CD8-positive, alpha-beta memory T cell (primary cell): Measurements from ENCODE around the gene WHRN. TPM values are rescaled to one million over a fixed set of nuclear protein-coding genes. Genes with fewer than 3 reads are reported as not detected.

Experiments used
- CTCF ChIA-PET: fragments of 350-600 bp; sonication (Branson Sonifier 250); formaldehyde crosslinking; loops from one replicate; lab custom pipeline; 2021; ENCODE audit warnings: antibody characterized with exemption; lab: Charles Lee
- POLR2A ChIA-PET: fragments of 350-600 bp; sonication (Branson Sonifier 250); formaldehyde crosslinking; loops from one replicate; lab custom pipeline; 2021; ENCODE audit warnings: antibody characterized with exemption; lab: Charles Lee
- DNase-seq, 5 donors: peaks; one replicate each; pipeline versions ENCODE4 v3.0.0 to v3.0.0-alpha.2; 2020 to 2022; ENCODE audit warnings: mixed read lengths in 1 of 5
- H3K27ac ChIP-seq: one replicate; pipeline ENCODE4 v1.7.0; 2013; ENCODE audit warnings: low read depth, mild to moderate bottlenecking, low read length, moderate library complexity
- H3K27me3 ChIP-seq: 2 replicates; pipeline ENCODE4 v1.7.0; 2013; ENCODE audit warnings: low read length, mild to moderate bottlenecking; ENCODE audit not compliant: insufficient read depth, poor library complexity, severe bottlenecking
- H3K36me3 ChIP-seq: 2 replicates; pipeline ENCODE4 v1.7.0; 2013; ENCODE audit warnings: mild to moderate bottlenecking, low read length, moderate library complexity; ENCODE audit not compliant: insufficient read depth
- H3K4me1 ChIP-seq: 2 replicates; pipeline ENCODE4 v1.7.0; 2013; ENCODE audit warnings: mild to moderate bottlenecking, low read length, moderate library complexity; ENCODE audit not compliant: insufficient read depth
- H3K4me3 ChIP-seq: 2 replicates; pipeline ENCODE4 v1.7.0; 2013; ENCODE audit warnings: mild to moderate bottlenecking, low read length
- H3K9me3 ChIP-seq: 2 replicates; pipeline ENCODE4 v1.7.0; 2013; ENCODE audit warnings: mild to moderate bottlenecking, low read length
- H3K27ac Mint-ChIP-seq, 8 donors: one replicate each; pipeline ENCODE4 v1.8.0; 2020 to 2021; ENCODE audit warnings: mixed read lengths in 8 of 8, mild to moderate bottlenecking in 6 of 8, inconsistent platforms in 3 of 8, moderate library complexity in 3 of 8
- H3K27me3 Mint-ChIP-seq, 2 donors: one replicate each; pipeline ENCODE4 v1.8.0; 2020 to 2021; ENCODE audit warnings: mixed read lengths in 2 of 2, mild to moderate bottlenecking in 1 of 2, moderate library complexity in 1 of 2
- H3K36me3 Mint-ChIP-seq, 3 donors: one replicate each; pipeline ENCODE4 v1.8.0; 2020 to 2021; ENCODE audit warnings: mixed read lengths in 3 of 3, inconsistent platforms in 1 of 3, mild to moderate bottlenecking in 1 of 3
- H3K4me1 Mint-ChIP-seq, 3 donors: one replicate each; pipeline ENCODE4 v1.8.0; 2020 to 2021; ENCODE audit warnings: mixed read lengths in 3 of 3, inconsistent platforms in 1 of 3, mild to moderate bottlenecking in 1 of 3
- H3K4me3 Mint-ChIP-seq, 7 donors: one replicate each; pipeline ENCODE4 v1.8.0; 2020 to 2021; ENCODE audit warnings: mixed read lengths in 7 of 7, mild to moderate bottlenecking in 6 of 7, moderate library complexity in 4 of 7, inconsistent platforms in 2 of 7
- H3K9me3 Mint-ChIP-seq, 5 donors: one replicate each; pipeline ENCODE4 v1.8.0; 2020 to 2022; ENCODE audit warnings: mixed read lengths in 5 of 5, mild to moderate bottlenecking in 3 of 5, moderate library complexity in 2 of 5, inconsistent platforms in 1 of 5
- polyA plus RNA-seq: library from polyadenylated mRNA; unstranded; fragments of 300-500 nt; fragmentation: Illumina TruSeq; gene quantifications from one replicate; pipeline ENCODE4 v1.2.3, GENCODE V29; 2021
- total RNA-seq, 2 experiments: library from RNA; stranded (reverse); gene quantifications; one replicate each; pipeline ENCODE4 v1.2.3, GENCODE V29; 2021

WHRN gene
- total and polyA plus RNA-seq, 3 experiments from 2014 or later, result 5.5 to 9.0 (median 8.6) TPM

DNA sequence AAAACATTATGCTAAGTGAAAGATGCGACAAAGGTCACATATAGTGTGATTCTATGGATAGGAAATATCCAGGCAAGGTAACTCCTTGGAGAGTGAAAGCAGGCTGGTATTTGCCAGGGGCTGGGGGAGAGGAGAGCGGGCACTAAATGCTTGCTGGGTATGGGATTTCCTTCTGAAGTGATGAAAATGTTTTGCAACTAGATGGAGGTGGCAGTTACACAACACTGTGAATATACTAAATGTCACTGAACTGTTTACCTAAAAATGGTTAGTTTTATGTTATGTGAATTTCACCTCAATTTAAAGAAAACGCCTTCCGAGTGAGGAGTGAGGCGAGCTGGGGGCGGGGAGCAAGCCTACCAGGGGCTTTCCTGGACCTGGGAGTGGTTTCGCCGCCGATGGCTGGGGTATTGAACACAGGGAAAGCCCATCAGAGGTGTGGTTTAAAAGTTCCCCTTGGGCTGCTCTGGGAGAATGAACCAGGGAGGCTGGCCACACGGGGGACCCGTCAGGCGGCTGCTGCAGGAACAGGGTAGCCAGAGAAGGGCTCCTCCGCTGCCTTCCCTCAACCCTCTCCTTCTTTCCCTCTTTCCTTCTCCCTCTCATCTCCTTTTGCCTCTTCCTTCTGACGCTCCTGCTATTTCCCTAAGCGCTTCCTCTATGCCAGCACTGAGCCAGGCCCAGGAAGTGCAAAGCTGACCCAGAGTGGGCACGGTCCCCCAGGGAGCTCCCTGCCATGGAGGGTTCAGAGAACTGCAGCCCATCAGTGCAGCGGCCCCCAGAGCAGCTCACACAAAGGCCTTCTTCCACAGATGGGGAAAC is 122.4 kb downstream of the WHRN start:
- H3K4me1 Mint-ChIP-seq, result peaks cover 65 to 83% (median 72%) of the 10 kb centered on the region in 3 donors
- peak overlapping the region; percentile 92 to 99 (median 96) for H3K4me3 Mint-ChIP-seq
- POLR2A ChIA-PET, result interaction anchor here (13.0 kb wide), 1 partner anchor 15 kb away, joined by 341 read pairs; no protein-coding TSS in a partner anchor
- Histone ChIP-seq H3K4me1 (peaks cover 74% of the 10 kb centered on the region), H3K4me3 (peak overlapping the region; percentile 98), H3K27me3 (no peaks in the 10 kb centered on the region), H3K27ac (peak overlapping the region; percentile 96), H3K36me3 (peaks cover 35% of the 10 kb centered on the region), H3K9me3 (no peaks in the 10 kb centered on the region)
- DNase-seq, result peak; percentile 70 to 79 (median 75)
- peaks cover 0 to 7% (median 0%) of the 10 kb centered on the region in 5 donors for H3K9me3 Mint-ChIP-seq
- CTCF ChIA-PET, result interaction anchor here (1.0 to 12.1 kb wide), 4 partner anchors 15 to 124 kb away, joined by 3 to 245 read pairs (median 4); no protein-coding TSS in a partner anchor
- peak overlapping the region; percentile 93 to 100 (median 98) for H3K27ac Mint-ChIP-seq
- H3K36me3 Mint-ChIP-seq, result peaks cover 33 to 93% (median 41%) of the 10 kb centered on the region in 3 donors
- peaks cover 0 to 4% of the 10 kb centered on the region in 2 donors for H3K27me3 Mint-ChIP-seq

- H3K36me3 Mint-ChIP-seq, result peaks cover 40 to 93% (median 45%) of the 10 kb centered on the region in 3 donors
- H3K4me3 Mint-ChIP-seq, result peak overlapping the region; percentile 71 to 95 (median 81)
- ChIA-PET POLR2A (interaction anchor here (1.2 to 1.4 kb wide), 3 partner anchors 9 to 25 kb away, joined by 3 to 6 read pairs (median 4); partner anchors contain the start of gene AKNA), CTCF (interaction anchor here (1.4 to 12.1 kb wide), 3 partner anchors 9 to 20 kb away, joined by 4 to 245 read pairs (median 13); partner anchors contain the start of gene AKNA)
- H3K9me3 ChIP-seq, result no peaks in the 10 kb centered on the region
- H3K27ac Mint-ChIP-seq, result peak overlapping the region; percentile 87 to 100 (median 96)
- peak overlapping the region; percentile 5 for H3K27ac ChIP-seq
- peaks cover 0 to 2% (median 0%) of the 10 kb centered on the region in 5 donors for H3K9me3 Mint-ChIP-seq
- peak overlapping the region; percentile 14 for H3K4me3 ChIP-seq
- peaks cover 97% of the 10 kb centered on the region for H3K4me1 ChIP-seq
- DNase-seq, result no peak
- no peaks in the 10 kb centered on the region for H3K27me3 ChIP-seq
- peaks cover 0 to 2% of the 10 kb centered on the region in 2 donors for H3K27me3 Mint-ChIP-seq
- peaks cover 62% of the 10 kb centered on the region for H3K36me3 ChIP-seq
- H3K4me1 Mint-ChIP-seq, result peaks cover 86 to 96% (median 94%) of the 10 kb centered on the region in 3 donors
These were observed 126.4 kb downstream of the WHRN start for GRCh38 chr9:114378883-114379282.

GRCh38 chr9:114378016-114378415 is 127.3 kb downstream of the WHRN start:
- ChIA-PET CTCF (interaction anchor here (2.5 to 12.1 kb wide), 2 partner anchors 9 to 10 kb away, joined by 13 to 245 read pairs; partner anchors contain the start of gene AKNA), POLR2A (interaction anchor here (1.3 to 1.5 kb wide), 3 partner anchors 10 to 15 kb away, joined by 3 to 9 read pairs (median 8); partner anchors contain the start of gene AKNA)
- Mint-ChIP-seq H3K27ac (peak overlapping the region; percentile 87 to 98 (median 94)), H3K27me3 (peaks cover 0 to 2% of the 10 kb centered on the region in 2 donors), H3K36me3 (peaks cover 42 to 93% (median 46%) of the 10 kb centered on the region in 3 donors), H3K4me1 (peaks cover 85 to 96% (median 94%) of the 10 kb centered on the region in 3 donors), H3K4me3 (peak overlapping the region; percentile 71 to 95 (median 81)), H3K9me3 (no peaks in the 10 kb centered on the region)
- Histone ChIP-seq H3K4me3 (no peak overlapping the region), H3K4me1 (peaks cover 97% of the 10 kb centered on the region), H3K27me3 (no peaks in the 10 kb centered on the region), H3K9me3 (no peaks in the 10 kb centered on the region), H3K36me3 (peaks cover 58% of the 10 kb centered on the region), H3K27ac (no peak overlapping the region)
- DNase-seq, result no peak

- no peaks in the 10 kb centered on the region for H3K9me3 ChIP-seq
- peak overlapping the region in 5 of 7 donors; percentile 44 to 95 (median 83) for H3K4me3 Mint-ChIP-seq
- peak overlapping the region; percentile 72 to 98 (median 92) for H3K27ac Mint-ChIP-seq
- peaks cover 84 to 96% (median 94%) of the 10 kb centered on the region in 3 donors for H3K4me1 Mint-ChIP-seq
- peaks cover 95% of the 10 kb centered on the region for H3K4me1 ChIP-seq
- peak overlapping the region; percentile 21 for H3K27ac ChIP-seq
- peaks cover 0 to 2% of the 10 kb centered on the region in 2 donors for H3K27me3 Mint-ChIP-seq
- peaks cover 36 to 92% (median 41%) of the 10 kb centered on the region in 3 donors for H3K36me3 Mint-ChIP-seq
- peaks cover 58% of the 10 kb centered on the region for H3K36me3 ChIP-seq
- no peaks in the 10 kb centered on the region for H3K27me3 ChIP-seq
- CTCF ChIA-PET, result interaction anchor here (12.1 kb wide), 1 partner anchor 9 kb away, joined by 245 read pairs; no protein-coding TSS in a partner anchor
- no peaks in the 10 kb centered on the region for H3K9me3 Mint-ChIP-seq
- no peak overlapping the region for H3K4me3 ChIP-seq
- POLR2A ChIA-PET, result interaction anchor here (1.1 to 1.5 kb wide), 5 partner anchors 9 to 17 kb away, joined by 3 to 9 read pairs (median 8); partner anchors contain the start of gene AKNA
- DNase-seq, result peak in 1 of 5 donors; percentile 31
These were observed 128.5 kb downstream of the WHRN start for GRCh38 chr9:114376586-114377445.

DNA sequence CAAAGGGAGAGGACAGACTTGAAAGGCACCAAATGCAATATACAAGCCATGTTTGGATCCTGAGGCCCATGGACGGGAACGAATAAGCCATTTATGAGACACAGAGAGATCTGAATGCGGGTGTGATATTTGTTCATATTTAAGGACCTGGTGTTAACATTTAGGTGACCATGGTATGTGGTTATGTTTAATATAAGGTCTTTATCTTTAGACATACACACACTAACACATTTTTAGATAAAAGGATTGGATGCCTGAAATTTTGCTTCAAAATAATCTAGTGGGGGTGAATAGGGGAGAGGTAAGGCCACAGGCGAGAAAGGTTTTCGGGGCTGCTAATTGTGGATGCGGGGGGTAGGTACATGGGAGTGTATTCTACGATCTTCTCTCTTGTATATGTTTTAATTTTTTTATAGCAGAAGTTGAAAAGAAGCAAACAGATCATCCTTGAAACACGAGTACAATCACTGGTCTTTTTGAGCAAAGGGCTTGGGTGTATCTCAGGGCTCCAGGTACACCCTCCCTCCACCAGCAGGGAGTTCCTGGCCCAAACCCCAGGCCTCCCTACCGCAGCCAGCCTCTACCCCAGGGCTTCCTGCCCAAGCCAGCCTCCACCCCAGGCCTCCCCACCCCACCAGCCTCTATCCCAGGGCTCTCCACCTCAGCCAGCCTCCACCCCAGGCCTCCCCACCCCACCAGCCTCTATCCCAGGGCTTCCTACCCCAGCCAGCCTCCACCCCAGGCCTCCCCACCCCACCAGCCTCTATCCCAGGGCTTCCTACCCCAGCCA is 129.7 kb downstream of the WHRN start:
- peaks cover 90 to 96% (median 95%) of the 10 kb centered on the region in 3 donors for H3K4me1 Mint-ChIP-seq
- Histone ChIP-seq H3K27me3 (no peaks in the 10 kb centered on the region), H3K36me3 (peaks cover 68% of the 10 kb centered on the region), H3K4me3 (no peak overlapping the region), H3K27ac (no peak overlapping the region), H3K4me1 (peaks cover 95% of the 10 kb centered on the region), H3K9me3 (no peaks in the 10 kb centered on the region)
- peak overlapping the region; percentile 40 to 85 (median 58) for H3K4me3 Mint-ChIP-seq
- peaks cover 0 to 2% of the 10 kb centered on the region in 2 donors for H3K27me3 Mint-ChIP-seq
- CTCF ChIA-PET, result interaction anchor here (15.5 kb wide), 1 partner anchor 7 kb away, joined by 245 read pairs; the partner anchor contains the start of gene AKNA
- peak in 2 of 5 donors; percentile 16 to 51 for DNase-seq
- H3K36me3 Mint-ChIP-seq, result peaks cover 36 to 95% (median 39%) of the 10 kb centered on the region in 3 donors
- peak overlapping the region; percentile 55 to 99 (median 93) for H3K27ac Mint-ChIP-seq
- H3K9me3 Mint-ChIP-seq, result no peaks in the 10 kb centered on the region
- POLR2A ChIA-PET, result interaction anchor here (1.1 to 14.5 kb wide), 3 partner anchors 10 to 12 kb away, joined by 4 to 341 read pairs (median 8); partner anchors contain the start of gene AKNA

DNA sequence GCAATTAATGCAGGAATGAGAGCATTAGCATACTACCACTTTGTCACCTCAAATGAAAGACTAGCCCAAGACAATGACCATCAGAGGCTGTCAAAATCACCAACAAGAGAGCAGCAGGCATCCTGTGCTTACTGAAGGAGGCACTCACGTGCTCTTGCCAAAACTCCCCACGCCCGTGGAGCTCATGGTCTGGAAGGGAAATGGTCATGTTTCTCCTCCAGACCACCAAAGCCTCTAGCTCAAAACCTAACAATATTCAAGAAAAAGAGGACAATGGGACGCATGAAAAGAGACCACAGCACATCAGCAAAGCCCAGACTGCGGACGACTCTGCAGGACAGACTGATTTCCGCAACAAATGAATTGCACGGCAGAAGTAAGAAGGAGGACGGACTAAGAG is 130.3 kb downstream of the WHRN start:
- Histone ChIP-seq H3K9me3 (no peaks in the 10 kb centered on the region), H3K36me3 (peaks cover 68% of the 10 kb centered on the region), H3K4me1 (peaks cover 95% of the 10 kb centered on the region), H3K27me3 (no peaks in the 10 kb centered on the region), H3K27ac (peak overlapping the region; percentile 5), H3K4me3 (no peak overlapping the region)
- Mint-ChIP-seq H3K4me1 (peaks cover 91 to 97% (median 95%) of the 10 kb centered on the region in 3 donors), H3K4me3 (peak overlapping the region; percentile 40 to 85 (median 58)), H3K27me3 (peaks cover 0 to 2% of the 10 kb centered on the region in 2 donors), H3K9me3 (no peaks in the 10 kb centered on the region), H3K27ac (peak overlapping the region; percentile 55 to 99 (median 93)), H3K36me3 (peaks cover 33 to 94% (median 36%) of the 10 kb centered on the region in 3 donors)
- ChIA-PET CTCF (interaction anchor here (15.5 kb wide), 1 partner anchor 8 kb away, joined by 245 read pairs; the partner anchor contains the start of gene AKNA), POLR2A (interaction anchor here (0.6 to 14.5 kb wide), 2 partner anchors 12 to 216 kb away, joined by 5 to 341 read pairs; partner anchors contain the start of gene AKNA)
- DNase-seq, result no peak
